Peyer's patch (tissue), 4 donors: ENCODE results near the gene ASXL3. TPM values are rescaled to one million over a fixed set of nuclear protein-coding genes. Genes with fewer than 3 reads are reported as not detected.

ENCODE experiments used
- DNase-seq, 3 donors: peaks; one replicate each; pipeline ENCODE4 v3.0.0-alpha.2; 2017 to 2019
- H3K27ac ChIP-seq, 4 donors: fragments of 200-600 bp; sonication (generic); one replicate each; pipeline ENCODE4 v1.5.1; 2016 to 2019
- H3K27me3 ChIP-seq, 2 donors: fragments of 200-600 bp; sonication (generic); one replicate each; pipeline ENCODE4 v1.5.1; 2019
- H3K36me3 ChIP-seq, 3 donors: fragments of 200-600 bp; sonication (generic); one replicate each; pipeline ENCODE4 v1.5.1; 2016 to 2019
- H3K4me1 ChIP-seq, 4 donors: fragments of 200-600 bp; sonication (generic); one replicate each; pipeline ENCODE4 v1.5.1; 2016 to 2019
- H3K4me3 ChIP-seq, 4 donors: fragments of 200-600 bp; sonication (generic); 1 replicate in 3 of 4; 2 replicates in 1 of 4; pipeline ENCODE4 v1.5.1; 2016 to 2019; ENCODE audit warnings: mild to moderate bottlenecking in 1 of 4
- H3K9me3 ChIP-seq, 4 donors: fragments of 200-600 bp; sonication (generic); one replicate each; pipeline ENCODE4 v1.5.1; 2016 to 2019; ENCODE audit warnings: mild to moderate bottlenecking in 1 of 4
- CTCF ChIP-seq, 6 experiments: fragments of 450-650 bp in 4 of 6; fragments of 200-600 bp in 2 of 6; sonication (generic) in 1 of 6; IDR thresholded peaks; one replicate each; pipeline ENCODE4 v1.5.1; 2017 to 2019; ENCODE audit warnings: antibody characterized with exemption in 6 of 6, mild to moderate bottlenecking in 3 of 6, moderate library complexity in 1 of 6
- POLR2A ChIP-seq, 2 donors: fragments of 450-650 bp; IDR thresholded peaks; one replicate each; pipeline ENCODE4 v1.5.1; 2017; ENCODE audit warnings: antibody characterized with exemption in 2 of 2, mild to moderate bottlenecking in 2 of 2, moderate library complexity in 2 of 2
- total RNA-seq, 4 donors: library from RNA; depleted of rRNA; stranded (reverse); fragments of >200 nt; gene quantifications; one replicate each; pipeline ENCODE4 v1.1.0, GENCODE V29; 2016

The ASXL3 gene
- total RNA-seq, 4 donors from 2014 or later = 1.5 to 10.9 (median 3.7) TPM

- Histone ChIP-seq H3K27ac (peak overlapping the region; percentile 51 to 79 (median 68)), H3K4me1 (no peaks in the 10 kb centered on the region), H3K4me3 (peak overlapping the region; percentile 26 to 78 (median 54)), H3K27me3 (no peaks in the 10 kb centered on the region), H3K36me3 (no peaks in the 10 kb centered on the region), H3K9me3 (no peaks in the 10 kb centered on the region)
- TF ChIP-seq CTCF (IDR thresholded peaks at IDR 0.05) = no peak
- no peak for TF ChIP-seq POLR2A (IDR thresholded peaks at IDR 0.05)
- DNase-seq = peak in 2 of 3 donors; percentile 49 to 68
Observed at GRCh38 chr18:33578518-33579348, 714 bp downstream of the ASXL3 start.

GRCh38 chr18:33579349-33580215 is 1.6 kb downstream of the ASXL3 start:
- Histone ChIP-seq H3K4me1 (no peaks in the 10 kb centered on the region), H3K36me3 (no peaks in the 10 kb centered on the region), H3K27ac (peak overlapping the region in 3 of 4 donors; percentile 67 to 79 (median 68)), H3K27me3 (no peaks in the 10 kb centered on the region), H3K9me3 (no peaks in the 10 kb centered on the region), H3K4me3 (peak overlapping the region in 3 of 4 donors; percentile 36 to 78 (median 72))
- TF ChIP-seq POLR2A (IDR thresholded peaks at IDR 0.05) (no peak), CTCF (IDR thresholded peaks at IDR 0.05) (no peak)
- no peak for DNase-seq

GRCh38 chr18:33580546-33580945 is 2.5 kb downstream of the ASXL3 start:
- TF ChIP-seq POLR2A (IDR thresholded peaks at IDR 0.05) (no peak), CTCF (IDR thresholded peaks at IDR 0.05) (no peak)
- no peak for DNase-seq
- H3K36me3 ChIP-seq = no peaks in the 10 kb centered on the region
- no peaks in the 10 kb centered on the region for H3K27me3 ChIP-seq
- H3K27ac ChIP-seq = no peak overlapping the region
- no peaks in the 10 kb centered on the region for H3K4me1 ChIP-seq
- H3K4me3 ChIP-seq = no peak overlapping the region
- no peaks in the 10 kb centered on the region for H3K9me3 ChIP-seq

- Histone ChIP-seq H3K4me1 (no peaks in the 10 kb centered on the region), H3K9me3 (no peaks in the 10 kb centered on the region), H3K4me3 (no peak overlapping the region), H3K36me3 (no peaks in the 10 kb centered on the region), H3K27me3 (no peaks in the 10 kb centered on the region), H3K27ac (no peak overlapping the region)
- DNase-seq = no peak
- TF ChIP-seq POLR2A (IDR thresholded peaks at IDR 0.05) = no peak
- TF ChIP-seq CTCF (IDR thresholded peaks at IDR 0.05) = no peak
Observed at GRCh38 chr18:33581856-33582255, 3.8 kb downstream of the ASXL3 start.

GRCh38 chr18:33583901-33584300 is 5.9 kb downstream of the ASXL3 start:
- Histone ChIP-seq H3K27me3 (no peaks in the 10 kb centered on the region), H3K4me3 (no peak overlapping the region), H3K36me3 (no peaks in the 10 kb centered on the region), H3K27ac (no peak overlapping the region), H3K4me1 (no peaks in the 10 kb centered on the region), H3K9me3 (no peaks in the 10 kb centered on the region)
- no peak for DNase-seq
- TF ChIP-seq CTCF (IDR thresholded peaks at IDR 0.05) (no peak), POLR2A (IDR thresholded peaks at IDR 0.05) (no peak)
